ENCODE results near the gene CRELD1. TPM values are rescaled to one million over a fixed set of nuclear protein-coding genes. Genes with fewer than 3 reads are reported as not detected.

CRELD1 gene
- total and polyA plus RNA-seq, 2 of the 13 experiments (the other 11 are each of a cell fraction or from before 2014, with no cell fraction given), result 27.1 to 61.9 TPM

GRCh38 chr3:9932535-9932842, 1.1 kb upstream of the CRELD1 start (continued):
- TF ChIP-seq, protein P1, sequence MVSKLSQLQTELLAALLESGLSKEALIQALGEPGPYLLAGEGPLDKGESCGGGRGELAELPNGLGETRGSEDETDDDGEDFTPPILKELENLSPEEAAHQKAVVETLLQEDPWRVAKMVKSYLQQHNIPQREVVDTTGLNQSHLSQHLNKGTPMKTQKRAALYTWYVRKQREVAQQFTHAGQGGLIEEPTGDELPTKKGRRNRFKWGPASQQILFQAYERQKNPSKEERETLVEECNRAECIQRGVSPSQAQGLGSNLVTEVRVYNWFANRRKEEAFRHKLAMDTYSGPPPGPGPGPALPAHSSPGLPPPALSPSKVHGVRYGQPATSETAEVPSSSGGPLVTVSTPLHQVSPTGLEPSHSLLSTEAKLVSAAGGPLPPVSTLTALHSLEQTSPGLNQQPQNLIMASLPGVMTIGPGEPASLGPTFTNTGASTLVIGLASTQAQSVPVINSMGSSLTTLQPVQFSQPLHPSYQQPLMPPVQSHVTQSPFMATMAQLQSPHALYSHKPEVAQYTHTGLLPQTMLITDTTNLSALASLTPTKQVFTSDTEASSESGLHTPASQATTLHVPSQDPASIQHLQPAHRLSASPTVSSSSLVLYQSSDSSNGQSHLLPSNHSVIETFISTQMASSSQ (IDR thresholded peaks at IDR 0.05; ENCODE audit: low read depth), result no peak
- TF ChIP-seq, protein P1 (CRISPR knock-in tag; IDR thresholded peaks at IDR 0.05; ENCODE audit: borderline replicate concordance), result no peak
- TF ChIP-seq ZBTB25 (CRISPR knock-in tag; IDR thresholded peaks at IDR 0.05) (no peak), KLF15 (CRISPR knock-in tag; IDR thresholded peaks at IDR 0.05; ENCODE audit: borderline replicate concordance) (0 out of 2 replicates have a peak, but pooled peaks have one; percentile 4), MYC (CRISPR knock-in tag; IDR thresholded peaks at IDR 0.05; ENCODE audit: borderline replicate concordance) (no peak), ZBTB26 (CRISPR knock-in tag; IDR thresholded peaks at IDR 0.05; ENCODE audit: borderline replicate concordance) (peak; percentile 6; the same call in 1 of the 2 replicates), MLX (CRISPR knock-in tag; IDR thresholded peaks at IDR 0.05) (no peak), ZNF484 (CRISPR knock-in tag; IDR thresholded peaks at IDR 0.05; ENCODE audit: borderline replicate concordance, low read depth) (no peak), WIZ (CRISPR knock-in tag; IDR thresholded peaks at IDR 0.05) (no peak), ELF3 (CRISPR knock-in tag; IDR thresholded peaks at IDR 0.05) (no peak), ZBTB38 (CRISPR knock-in tag; IDR thresholded peaks at IDR 0.05) (peak; percentile 70; the same call in 1 of the 2 replicates), ZC3H13 (CRISPR knock-in tag; IDR thresholded peaks at IDR 0.05) (0 out of 2 replicates have a peak, but pooled peaks have one; percentile 11), ZBTB21 (CRISPR knock-in tag; IDR thresholded peaks at IDR 0.05) (0 out of 2 replicates have a peak, but pooled peaks have one; percentile 10), ZNF770 (CRISPR knock-in tag; IDR thresholded peaks at IDR 0.05) (no peak)
- TF ChIP-seq, protein P2, sequence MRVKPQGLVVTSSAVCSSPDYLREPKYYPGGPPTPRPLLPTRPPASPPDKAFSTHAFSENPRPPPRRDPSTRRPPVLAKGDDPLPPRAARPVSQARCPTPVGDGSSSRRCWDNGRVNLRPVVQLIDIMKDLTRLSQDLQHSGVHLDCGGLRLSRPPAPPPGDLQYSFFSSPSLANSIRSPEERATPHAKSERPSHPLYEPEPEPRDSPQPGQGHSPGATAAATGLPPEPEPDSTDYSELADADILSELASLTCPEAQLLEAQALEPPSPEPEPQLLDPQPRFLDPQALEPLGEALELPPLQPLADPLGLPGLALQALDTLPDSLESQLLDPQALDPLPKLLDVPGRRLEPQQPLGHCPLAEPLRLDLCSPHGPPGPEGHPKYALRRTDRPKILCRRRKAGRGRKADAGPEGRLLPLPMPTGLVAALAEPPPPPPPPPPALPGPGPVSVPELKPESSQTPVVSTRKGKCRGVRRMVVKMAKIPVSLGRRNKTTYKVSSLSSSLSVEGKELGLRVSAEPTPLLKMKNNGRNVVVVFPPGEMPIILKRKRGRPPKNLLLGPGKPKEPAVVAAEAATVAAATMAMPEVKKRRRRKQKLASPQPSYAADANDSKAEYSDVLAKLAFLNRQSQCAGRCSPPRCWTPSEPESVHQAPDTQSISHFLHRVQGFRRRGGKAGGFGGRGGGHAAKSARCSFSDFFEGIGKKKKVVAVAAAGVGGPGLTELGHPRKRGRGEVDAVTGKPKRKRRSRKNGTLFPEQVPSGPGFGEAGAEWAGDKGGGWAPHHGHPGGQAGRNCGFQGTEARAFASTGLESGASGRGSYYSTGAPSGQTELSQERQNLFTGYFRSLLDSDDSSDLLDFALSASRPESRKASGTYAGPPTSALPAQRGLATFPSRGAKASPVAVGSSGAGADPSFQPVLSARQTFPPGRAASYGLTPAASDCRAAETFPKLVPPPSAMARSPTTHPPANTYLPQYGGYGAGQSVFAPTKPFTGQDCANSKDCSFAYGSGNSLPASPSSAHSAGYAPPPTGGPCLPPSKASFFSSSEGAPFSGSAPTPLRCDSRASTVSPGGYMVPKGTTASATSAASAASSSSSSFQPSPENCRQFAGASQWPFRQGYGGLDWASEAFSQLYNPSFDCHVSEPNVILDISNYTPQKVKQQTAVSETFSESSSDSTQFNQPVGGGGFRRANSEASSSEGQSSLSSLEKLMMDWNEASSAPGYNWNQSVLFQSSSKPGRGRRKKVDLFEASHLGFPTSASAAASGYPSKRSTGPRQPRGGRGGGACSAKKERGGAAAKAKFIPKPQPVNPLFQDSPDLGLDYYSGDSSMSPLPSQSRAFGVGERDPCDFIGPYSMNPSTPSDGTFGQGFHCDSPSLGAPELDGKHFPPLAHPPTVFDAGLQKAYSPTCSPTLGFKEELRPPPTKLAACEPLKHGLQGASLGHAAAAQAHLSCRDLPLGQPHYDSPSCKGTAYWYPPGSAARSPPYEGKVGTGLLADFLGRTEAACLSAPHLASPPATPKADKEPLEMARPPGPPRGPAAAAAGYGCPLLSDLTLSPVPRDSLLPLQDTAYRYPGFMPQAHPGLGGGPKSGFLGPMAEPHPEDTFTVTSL (CRISPR knock-in tag; IDR thresholded peaks at IDR 0.05; ENCODE audit: borderline replicate concordance), result 0 out of 2 replicates have a peak, but pooled peaks have one; percentile 23
